Measurements from ENCODE around the gene MORN5. TPM values are rescaled to one million over a fixed set of nuclear protein-coding genes. Genes with fewer than 3 reads are reported as not detected.

Gene MORN5
- total and polyA plus RNA-seq, 2 experiments from 2014 or later, result not detected

DNA sequence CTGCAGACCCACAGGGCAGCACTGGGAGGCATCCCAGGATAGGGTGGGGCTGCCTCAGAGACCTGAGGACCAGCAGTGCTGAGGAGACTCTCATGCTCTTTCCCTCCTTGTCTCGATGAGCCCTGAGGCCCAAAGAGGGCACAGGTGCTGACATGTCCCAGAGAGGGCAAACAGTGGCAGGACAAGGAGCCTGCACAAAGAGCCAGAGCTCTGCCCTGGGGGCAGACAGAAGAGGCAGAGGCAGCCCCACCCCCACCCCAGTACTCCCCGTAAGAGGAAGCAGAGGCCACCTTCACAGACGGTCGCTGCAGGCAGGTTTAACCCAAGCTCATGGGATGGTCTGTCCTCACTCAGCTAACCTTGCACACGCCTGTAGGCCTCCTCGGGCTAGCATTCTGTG is 37.2 kb upstream of the MORN5 start:
- H3K9me2 ChIP-seq (ENCODE audit: insufficient read depth), result no peaks in the 10 kb centered on the region
- peaks cover 11% of the 10 kb centered on the region for H3K4me1 ChIP-seq (ENCODE audit: insufficient read depth)
- peaks cover 24% of the 10 kb centered on the region for H3K27me3 ChIP-seq (ENCODE audit: insufficient read depth)
- H3K4me2 ChIP-seq, result no peak overlapping the region
- no peak for TF ChIP-seq EZH2phosphoT487 (IDR thresholded peaks at IDR 0.05; ENCODE audit: unreplicated experiment)
- no peak for TF ChIP-seq ZNF114 (CRISPR knock-in tag; IDR thresholded peaks at IDR 0.05)
- TF ChIP-seq NANOG (IDR thresholded peaks at IDR 0.05; ENCODE audit: borderline replicate concordance), result no peak
- no peak for TF ChIP-seq POLR2AphosphoS5 (IDR thresholded peaks at IDR 0.05; ENCODE audit: low read depth)
- TF ChIP-seq, protein P1, sequence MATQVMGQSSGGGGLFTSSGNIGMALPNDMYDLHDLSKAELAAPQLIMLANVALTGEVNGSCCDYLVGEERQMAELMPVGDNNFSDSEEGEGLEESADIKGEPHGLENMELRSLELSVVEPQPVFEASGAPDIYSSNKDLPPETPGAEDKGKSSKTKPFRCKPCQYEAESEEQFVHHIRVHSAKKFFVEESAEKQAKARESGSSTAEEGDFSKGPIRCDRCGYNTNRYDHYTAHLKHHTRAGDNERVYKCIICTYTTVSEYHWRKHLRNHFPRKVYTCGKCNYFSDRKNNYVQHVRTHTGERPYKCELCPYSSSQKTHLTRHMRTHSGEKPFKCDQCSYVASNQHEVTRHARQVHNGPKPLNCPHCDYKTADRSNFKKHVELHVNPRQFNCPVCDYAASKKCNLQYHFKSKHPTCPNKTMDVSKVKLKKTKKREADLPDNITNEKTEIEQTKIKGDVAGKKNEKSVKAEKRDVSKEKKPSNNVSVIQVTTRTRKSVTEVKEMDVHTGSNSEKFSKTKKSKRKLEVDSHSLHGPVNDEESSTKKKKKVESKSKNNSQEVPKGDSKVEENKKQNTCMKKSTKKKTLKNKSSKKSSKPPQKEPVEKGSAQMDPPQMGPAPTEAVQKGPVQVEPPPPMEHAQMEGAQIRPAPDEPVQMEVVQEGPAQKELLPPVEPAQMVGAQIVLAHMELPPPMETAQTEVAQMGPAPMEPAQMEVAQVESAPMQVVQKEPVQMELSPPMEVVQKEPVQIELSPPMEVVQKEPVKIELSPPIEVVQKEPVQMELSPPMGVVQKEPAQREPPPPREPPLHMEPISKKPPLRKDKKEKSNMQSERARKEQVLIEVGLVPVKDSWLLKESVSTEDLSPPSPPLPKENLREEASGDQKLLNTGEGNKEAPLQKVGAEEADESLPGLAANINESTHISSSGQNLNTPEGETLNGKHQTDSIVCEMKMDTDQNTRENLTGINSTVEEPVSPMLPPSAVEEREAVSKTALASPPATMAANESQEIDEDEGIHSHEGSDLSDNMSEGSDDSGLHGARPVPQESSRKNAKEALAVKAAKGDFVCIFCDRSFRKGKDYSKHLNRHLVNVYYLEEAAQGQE (IDR thresholded peaks at IDR 0.05; ENCODE audit: unreplicated experiment), result no peak
- TF ChIP-seq, protein P2, sequence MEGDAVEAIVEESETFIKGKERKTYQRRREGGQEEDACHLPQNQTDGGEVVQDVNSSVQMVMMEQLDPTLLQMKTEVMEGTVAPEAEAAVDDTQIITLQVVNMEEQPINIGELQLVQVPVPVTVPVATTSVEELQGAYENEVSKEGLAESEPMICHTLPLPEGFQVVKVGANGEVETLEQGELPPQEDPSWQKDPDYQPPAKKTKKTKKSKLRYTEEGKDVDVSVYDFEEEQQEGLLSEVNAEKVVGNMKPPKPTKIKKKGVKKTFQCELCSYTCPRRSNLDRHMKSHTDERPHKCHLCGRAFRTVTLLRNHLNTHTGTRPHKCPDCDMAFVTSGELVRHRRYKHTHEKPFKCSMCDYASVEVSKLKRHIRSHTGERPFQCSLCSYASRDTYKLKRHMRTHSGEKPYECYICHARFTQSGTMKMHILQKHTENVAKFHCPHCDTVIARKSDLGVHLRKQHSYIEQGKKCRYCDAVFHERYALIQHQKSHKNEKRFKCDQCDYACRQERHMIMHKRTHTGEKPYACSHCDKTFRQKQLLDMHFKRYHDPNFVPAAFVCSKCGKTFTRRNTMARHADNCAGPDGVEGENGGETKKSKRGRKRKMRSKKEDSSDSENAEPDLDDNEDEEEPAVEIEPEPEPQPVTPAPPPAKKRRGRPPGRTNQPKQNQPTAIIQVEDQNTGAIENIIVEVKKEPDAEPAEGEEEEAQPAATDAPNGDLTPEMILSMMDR (conservative IDR thresholded peaks at IDR 0.05; ENCODE audit: low read depth in 2 of 2), result no peak
- TF ChIP-seq, protein P3, sequence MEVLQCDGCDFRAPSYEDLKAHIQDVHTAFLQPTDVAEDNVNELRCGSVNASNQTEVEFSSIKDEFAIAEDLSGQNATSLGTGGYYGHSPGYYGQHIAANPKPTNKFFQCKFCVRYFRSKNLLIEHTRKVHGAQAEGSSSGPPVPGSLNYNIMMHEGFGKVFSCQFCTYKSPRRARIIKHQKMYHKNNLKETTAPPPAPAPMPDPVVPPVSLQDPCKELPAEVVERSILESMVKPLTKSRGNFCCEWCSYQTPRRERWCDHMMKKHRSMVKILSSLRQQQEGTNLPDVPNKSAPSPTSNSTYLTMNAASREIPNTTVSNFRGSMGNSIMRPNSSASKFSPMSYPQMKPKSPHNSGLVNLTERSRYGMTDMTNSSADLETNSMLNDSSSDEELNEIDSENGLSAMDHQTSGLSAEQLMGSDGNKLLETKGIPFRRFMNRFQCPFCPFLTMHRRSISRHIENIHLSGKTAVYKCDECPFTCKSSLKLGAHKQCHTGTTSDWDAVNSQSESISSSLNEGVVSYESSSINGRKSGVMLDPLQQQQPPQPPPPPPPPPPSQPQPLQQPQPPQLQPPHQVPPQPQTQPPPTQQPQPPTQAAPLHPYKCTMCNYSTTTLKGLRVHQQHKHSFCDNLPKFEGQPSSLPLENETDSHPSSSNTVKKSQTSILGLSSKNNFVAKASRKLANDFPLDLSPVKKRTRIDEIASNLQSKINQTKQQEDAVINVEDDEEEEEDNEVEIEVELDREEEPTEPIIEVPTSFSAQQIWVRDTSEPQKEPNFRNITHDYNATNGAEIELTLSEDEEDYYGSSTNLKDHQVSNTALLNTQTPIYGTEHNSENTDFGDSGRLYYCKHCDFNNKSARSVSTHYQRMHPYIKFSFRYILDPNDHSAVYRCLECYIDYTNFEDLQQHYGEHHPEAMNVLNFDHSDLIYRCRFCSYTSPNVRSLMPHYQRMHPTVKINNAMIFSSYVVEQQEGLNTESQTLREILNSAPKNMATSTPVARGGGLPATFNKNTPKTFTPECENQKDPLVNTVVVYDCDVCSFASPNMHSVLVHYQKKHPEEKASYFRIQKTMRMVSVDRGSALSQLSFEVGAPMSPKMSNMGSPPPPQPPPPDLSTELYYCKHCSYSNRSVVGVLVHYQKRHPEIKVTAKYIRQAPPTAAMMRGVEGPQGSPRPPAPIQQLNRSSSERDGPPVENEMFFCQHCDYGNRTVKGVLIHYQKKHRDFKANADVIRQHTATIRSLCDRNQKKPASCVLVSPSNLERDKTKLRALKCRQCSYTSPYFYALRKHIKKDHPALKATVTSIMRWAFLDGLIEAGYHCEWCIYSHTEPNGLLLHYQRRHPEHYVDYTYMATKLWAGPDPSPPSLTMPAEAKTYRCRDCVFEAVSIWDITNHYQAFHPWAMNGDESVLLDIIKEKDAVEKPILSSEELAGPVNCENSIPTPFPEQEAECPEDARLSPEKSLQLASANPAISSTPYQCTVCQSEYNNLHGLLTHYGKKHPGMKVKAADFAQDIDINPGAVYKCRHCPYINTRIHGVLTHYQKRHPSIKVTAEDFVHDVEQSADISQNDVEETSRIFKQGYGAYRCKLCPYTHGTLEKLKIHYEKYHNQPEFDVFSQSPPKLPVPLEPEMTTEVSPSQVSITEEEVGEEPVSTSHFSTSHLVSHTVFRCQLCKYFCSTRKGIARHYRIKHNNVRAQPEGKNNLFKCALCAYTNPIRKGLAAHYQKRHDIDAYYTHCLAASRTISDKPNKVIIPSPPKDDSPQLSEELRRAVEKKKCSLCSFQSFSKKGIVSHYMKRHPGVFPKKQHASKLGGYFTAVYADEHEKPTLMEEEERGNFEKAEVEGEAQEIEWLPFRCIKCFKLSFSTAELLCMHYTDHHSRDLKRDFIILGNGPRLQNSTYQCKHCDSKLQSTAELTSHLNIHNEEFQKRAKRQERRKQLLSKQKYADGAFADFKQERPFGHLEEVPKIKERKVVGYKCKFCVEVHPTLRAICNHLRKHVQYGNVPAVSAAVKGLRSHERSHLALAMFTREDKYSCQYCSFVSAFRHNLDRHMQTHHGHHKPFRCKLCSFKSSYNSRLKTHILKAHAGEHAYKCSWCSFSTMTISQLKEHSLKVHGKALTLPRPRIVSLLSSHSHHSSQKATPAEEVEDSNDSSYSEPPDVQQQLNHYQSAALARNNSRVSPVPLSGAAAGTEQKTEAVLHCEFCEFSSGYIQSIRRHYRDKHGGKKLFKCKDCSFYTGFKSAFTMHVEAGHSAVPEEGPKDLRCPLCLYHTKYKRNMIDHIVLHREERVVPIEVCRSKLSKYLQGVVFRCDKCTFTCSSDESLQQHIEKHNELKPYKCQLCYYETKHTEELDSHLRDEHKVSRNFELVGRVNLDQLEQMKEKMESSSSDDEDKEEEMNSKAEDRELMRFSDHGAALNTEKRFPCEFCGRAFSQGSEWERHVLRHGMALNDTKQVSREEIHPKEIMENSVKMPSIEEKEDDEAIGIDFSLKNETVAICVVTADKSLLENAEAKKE (CRISPR knock-in tag; IDR thresholded peaks at IDR 0.05), result no peak
- TF ChIP-seq, protein P4, sequence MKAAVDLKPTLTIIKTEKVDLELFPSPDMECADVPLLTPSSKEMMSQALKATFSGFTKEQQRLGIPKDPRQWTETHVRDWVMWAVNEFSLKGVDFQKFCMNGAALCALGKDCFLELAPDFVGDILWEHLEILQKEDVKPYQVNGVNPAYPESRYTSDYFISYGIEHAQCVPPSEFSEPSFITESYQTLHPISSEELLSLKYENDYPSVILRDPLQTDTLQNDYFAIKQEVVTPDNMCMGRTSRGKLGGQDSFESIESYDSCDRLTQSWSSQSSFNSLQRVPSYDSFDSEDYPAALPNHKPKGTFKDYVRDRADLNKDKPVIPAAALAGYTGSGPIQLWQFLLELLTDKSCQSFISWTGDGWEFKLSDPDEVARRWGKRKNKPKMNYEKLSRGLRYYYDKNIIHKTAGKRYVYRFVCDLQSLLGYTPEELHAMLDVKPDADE (IDR thresholded peaks at IDR 0.05), result no peak
- TF ChIP-seq JUNB (IDR thresholded peaks at IDR 0.05; ENCODE audit: unreplicated experiment), result no peak
- TF ChIP-seq ZNF331 (CRISPR knock-in tag; IDR thresholded peaks at IDR 0.05; ENCODE audit: low read depth), result no peak
- TF ChIP-seq STAT1 (IDR thresholded peaks at IDR 0.05; ENCODE audit: unreplicated experiment), result no peak
- no peak for TF ChIP-seq CREB1 (CRISPR knock-in tag; IDR thresholded peaks at IDR 0.05; ENCODE audit: low read depth)
- TF ChIP-seq EZH2 (IDR thresholded peaks at IDR 0.05; ENCODE audit: low read depth, unreplicated experiment), result no peak
- no peak for ATAC-seq
- H3K36me3 ChIP-seq (ENCODE audit: insufficient read depth), result no peaks in the 10 kb centered on the region
- no peak overlapping the region for H3K4me3 Mint-ChIP-seq
- no peaks in the 10 kb centered on the region for H4K20me1 ChIP-seq (replicated peaks; ENCODE audit: insufficient read depth)
- H3K36me3 Mint-ChIP-seq (ENCODE audit: low read depth), result no peaks in the 10 kb centered on the region
- H3K4me1 Mint-ChIP-seq, result peaks cover 15% of the 10 kb centered on the region; the same call in 2 of the 3 replicates
- no peak for DNase-seq (ENCODE audit: low spot score)
- H2AFZ ChIP-seq, result no peak overlapping the region
- H3K9me3 Mint-ChIP-seq, result no peaks in the 10 kb centered on the region; the same call in 2 of the 3 replicates
- no peak overlapping the region for H3K27ac ChIP-seq (ENCODE audit: low read depth)
- no peaks in the 10 kb centered on the region for H3K79me2 ChIP-seq (replicated peaks; ENCODE audit: insufficient read depth)
- no peak overlapping the region for H3K4me3 ChIP-seq
- H3F3A ChIP-seq (replicated peaks; ENCODE audit: low read depth), result no peaks in the 10 kb centered on the region
- peaks cover 34% of the 10 kb centered on the region for H3K27me3 Mint-ChIP-seq (ENCODE audit: insufficient read depth, low read depth, poor library complexity)
- H3K27ac Mint-ChIP-seq, result no peak overlapping the region
